NCI-H2171 treated with DMSO at 0.1 percent for 48 hours (cell line): ENCODE data around the gene KRTCAP2.
"Not testable (repeated sequence)": the region's sequence is repeated elsewhere in the genome, so short reads cannot be mapped to it uniquely, and the experiment has no call there.

Experiments
- DNase-seq: peaks from one replicate; lab custom pipeline; 2025; lab: John Stamatoyannopoulos, UW

The KRTCAP2 gene

DNA sequence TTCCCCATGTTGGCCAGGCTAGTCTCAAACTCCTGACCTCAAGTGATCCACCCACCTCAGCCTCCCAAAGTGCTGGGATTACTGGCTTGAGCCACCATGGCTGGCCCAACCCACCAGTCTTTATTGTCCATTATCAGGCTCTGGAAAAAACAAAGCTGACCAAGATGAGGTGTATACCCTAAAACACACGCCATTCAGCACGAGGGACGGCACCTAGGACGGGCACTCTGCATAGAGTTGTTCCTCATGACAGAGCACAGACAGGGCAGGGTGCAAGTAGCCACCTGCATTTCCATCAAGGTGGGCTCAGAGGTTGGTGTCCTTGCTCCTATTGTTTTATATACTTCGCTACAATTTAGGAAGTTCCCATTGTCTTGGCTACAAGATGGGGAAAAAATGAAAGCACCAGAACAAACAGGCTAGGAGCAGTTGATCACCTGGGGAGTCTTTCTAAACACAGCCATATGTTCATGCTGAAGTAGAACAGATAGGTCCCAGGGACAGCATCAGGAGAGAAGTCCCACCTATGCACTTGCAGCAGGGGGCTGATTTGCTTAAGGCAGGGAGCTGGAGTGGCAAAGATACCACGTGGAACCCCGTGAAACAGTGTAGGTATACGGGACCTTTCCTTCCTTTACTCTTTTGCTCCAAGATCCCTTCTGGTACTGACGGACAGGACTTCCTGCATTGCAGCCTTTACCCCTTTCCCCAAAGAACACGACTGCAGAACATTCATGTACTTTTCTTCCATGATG is 4.5 kb downstream of the KRTCAP2 start:
- DNase-seq = peak; percentile 42

DNA sequence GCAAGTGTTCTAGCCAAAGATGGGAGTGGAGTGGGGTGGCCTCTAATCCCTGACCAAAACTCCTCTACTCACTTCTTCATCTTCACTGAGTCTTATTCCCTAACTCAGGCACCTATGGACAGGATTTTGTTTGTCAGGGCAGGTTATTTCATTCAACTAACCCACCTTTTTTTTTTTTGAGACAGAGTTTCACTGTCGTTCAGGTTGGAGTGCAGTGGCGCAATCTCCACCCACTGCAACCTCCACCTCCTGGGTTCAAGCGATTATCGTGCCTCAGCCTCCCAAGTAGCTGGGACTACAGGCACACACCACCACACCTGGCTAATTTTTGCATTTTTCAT is 5.0 kb downstream of the KRTCAP2 start:
- DNase-seq = not testable (repeated sequence)

DNA sequence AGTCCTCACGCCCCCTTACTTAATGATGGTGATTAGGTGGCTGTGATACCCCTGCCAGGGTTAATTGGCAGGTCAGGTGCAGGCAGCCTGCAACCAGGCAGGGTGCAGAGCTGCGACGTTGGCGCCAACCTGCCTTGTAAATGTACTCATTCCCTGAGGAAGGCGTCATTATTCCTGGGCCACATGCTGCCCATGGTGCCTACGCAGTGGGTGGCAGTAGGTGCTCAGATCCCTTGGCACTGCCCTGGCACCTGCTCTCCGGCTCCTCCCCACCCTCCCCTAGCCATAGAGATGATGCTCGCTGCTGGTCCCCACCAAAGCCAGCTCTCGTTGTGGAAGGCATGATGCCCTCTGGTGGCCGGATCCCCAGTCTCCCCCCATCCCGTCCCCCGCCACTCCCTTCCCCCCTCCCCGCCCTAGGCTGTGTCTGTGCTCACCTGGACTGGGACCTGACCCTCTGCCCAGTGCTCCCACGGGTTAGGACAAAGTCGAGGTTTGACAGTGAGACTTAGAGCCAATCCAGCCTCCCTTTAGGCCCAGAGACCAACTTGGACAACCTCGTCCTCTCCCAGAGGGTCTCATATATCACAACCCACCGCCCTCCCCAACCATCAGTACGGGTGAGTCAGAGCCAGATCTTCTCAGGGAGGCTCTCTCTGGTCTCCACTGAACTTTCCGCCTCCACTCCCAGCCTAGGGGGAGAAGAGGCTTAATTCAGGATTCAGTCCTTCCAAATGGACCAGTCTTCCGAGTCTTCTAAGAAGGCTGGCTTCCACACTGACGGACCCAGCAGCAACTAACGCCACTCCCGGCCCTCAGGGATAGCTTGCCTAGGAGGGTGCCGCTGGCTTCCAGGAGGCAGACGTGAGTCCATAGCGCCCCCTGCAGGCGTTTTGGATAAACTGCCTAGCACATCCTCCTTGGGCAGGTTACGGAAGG is 5.7 kb downstream of the KRTCAP2 start:
- peak; percentile 87 for DNase-seq

DNA sequence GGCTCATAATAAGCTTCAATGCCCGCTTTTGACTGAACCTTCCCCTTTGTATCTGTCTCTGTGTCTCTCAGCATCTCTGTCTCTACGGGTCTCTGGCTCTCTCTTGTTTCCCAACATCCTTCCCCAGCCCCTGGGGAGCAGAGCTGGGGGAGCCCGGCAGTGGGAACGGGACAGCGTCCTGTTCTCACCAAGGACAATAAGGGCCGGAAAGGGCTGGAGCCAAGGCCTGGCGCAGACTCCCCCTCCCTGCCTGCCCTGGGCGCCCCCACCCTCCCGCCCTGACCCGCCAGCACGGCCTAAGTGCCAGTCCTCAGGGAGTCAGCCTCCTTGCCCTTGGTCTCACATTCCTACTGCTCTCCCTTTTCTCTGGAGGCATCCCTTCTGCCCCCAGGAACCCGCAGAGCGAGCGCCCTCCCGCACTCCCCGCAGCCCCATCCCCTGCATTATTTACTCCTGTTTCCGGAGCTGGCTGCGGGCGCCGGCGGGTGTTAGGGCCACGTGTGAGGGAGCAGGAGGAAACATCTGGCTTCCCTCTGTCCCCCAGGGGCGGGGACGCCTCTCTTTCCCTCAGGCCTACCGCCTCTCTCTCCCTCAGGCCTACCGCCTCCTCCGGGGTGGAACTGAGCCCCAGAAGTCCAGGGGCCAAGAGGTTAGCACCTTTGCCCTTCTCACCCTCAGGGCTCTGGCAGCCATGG is 6.5 kb downstream of the KRTCAP2 start:
- peak; percentile 75 for DNase-seq

DNA sequence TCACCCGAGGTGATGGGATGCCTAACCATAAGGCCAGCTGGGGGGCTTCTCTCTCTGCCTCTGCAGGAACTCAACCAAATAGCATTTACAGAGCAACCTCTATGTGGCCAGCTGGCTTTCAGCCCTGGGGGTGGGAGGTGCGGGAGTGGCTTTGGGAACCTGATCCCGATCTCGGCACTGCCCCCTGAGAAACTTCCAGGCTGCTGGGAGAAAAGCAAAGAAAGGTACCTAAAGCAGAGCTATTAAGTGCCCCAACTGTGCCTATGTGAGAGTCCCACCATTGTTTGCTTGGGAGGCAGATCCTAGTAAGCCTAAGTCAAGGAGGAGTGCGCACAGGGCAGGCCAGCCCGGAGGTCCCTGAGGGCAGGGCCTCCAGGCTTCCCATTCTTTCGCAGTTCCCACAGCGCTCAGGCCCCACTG is 7.0 kb downstream of the KRTCAP2 start:
- DNase-seq = no peak

DNA sequence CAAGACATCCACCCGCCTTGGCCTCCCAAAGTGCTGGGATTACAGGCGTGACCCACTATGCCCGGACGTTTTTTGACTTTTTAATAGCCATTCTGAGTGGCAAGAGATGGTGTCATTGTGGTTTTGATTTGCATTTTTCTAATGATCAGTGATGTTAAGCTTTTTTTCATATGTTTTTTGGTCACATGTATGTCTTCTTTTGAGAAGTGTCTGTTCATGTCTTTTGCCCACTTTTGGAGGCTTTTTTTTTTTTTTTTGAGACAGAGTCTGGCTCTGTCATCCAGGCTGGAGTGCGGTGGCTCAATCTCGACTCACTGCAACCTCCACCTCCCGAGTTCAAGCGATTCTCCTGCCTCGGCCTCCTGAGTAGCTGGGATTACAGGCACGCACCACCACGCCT is 8.5 kb downstream of the KRTCAP2 start:
- not testable (repeated sequence) for DNase-seq

DNA sequence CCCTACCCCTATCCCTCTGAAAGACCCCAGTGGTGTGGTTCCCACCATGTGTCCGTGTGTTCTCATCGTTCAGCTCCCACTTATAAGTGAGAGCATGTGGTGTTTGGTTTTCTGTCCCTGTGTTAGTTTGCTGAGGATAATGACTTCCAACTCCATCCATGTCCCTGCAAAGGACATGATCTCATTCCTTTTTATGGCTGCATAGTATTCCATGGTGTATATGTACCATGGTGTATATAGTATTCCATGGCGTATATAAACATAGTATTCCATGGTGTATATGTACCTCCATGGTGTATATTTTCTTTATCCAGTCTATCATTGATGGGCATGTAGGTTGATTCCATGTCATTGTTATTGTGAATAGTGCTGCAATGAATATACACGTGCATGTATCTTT is 9.3 kb downstream of the KRTCAP2 start:
- DNase-seq = not testable (repeated sequence)

DNA sequence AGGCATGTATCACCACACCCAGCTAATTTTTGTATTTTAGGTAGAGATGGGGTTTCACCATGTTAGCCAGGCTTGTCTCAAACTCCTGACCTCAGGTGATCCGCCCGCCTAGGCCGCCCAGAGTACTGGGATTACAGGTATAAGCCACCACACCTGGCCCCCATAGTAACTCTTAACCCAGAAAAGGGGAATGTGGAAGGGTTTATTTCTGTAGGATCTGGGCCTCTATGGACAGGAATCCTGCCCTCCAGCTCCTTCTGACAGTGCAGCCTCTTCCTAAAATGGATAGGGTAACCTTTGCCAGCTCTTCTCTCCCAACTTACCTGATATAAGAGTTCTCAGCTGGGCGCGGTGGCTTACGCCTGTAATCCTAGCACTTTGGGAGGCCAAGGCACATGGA is 10.5 kb downstream of the KRTCAP2 start:
- DNase-seq = not testable (repeated sequence)

DNA sequence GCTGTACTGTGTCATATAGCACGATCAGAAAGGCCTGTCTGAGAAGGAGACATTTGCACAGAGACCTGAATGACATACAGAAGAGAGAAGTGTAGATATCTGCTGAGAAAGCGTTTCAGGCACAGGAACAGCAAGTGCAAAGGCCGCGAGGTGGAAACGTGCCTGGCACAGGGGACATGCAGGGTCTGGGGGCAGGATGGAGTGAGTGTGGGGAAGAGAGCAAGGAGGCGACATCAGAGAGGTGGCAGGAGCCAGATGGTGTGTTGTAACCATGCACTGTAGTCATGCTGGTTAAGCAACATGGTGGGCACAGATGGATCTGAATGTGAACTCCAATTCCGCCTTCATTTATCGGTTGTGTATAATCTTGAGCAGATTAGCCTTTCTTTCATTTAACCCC is 13.0 kb downstream of the KRTCAP2 start:
- DNase-seq = no peak

DNA sequence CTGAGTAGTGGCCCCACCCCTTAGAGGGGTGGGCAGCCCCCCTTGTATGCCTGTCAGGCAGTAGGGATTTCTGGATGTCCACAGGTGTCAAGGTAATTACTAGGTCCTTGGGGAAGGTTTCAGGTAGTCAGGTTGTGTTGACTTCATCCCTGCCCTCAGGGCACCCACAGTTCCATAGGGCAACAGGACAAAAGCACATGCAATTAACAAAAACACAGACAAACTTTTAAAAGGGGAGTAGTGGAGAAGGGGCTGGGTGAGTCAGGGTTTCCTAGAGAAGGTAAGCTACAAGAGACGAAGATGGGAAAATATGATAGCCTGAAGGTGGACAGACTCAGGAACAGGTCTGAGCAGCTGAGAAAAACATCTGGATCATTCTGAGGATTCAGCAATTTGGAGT is 14.1 kb downstream of the KRTCAP2 start:
- DNase-seq = no peak

DNA sequence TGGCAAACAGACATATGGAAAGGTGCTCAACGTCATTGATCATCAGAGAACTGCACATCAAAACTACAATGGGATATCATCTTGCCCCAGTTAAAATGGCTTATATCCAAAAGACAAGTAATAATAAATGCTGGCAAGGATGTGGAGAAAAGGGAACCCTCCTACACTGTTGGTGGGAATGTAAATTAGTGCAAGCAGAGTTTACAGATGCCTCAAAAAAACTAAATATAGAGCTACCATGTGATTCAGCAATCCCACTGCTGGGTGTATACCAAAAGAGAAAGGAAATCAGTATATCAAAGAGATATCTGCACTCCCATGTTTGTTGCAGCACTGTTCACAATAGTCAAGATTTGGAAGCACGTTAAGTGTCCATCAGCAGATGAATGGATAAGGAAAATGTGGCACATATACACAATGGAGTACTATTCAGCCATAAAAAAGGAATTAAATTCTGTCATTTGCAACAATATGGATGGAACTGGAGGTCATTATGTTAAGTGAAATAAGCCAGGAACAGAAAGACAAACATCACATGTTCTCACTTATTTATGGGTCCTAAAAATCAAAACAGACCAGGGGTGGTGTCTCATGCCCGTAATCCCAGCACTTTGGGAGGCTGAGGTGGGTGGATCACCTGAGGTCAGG is 17.0 kb downstream of the KRTCAP2 start:
- DNase-seq = not testable (repeated sequence)

DNA sequence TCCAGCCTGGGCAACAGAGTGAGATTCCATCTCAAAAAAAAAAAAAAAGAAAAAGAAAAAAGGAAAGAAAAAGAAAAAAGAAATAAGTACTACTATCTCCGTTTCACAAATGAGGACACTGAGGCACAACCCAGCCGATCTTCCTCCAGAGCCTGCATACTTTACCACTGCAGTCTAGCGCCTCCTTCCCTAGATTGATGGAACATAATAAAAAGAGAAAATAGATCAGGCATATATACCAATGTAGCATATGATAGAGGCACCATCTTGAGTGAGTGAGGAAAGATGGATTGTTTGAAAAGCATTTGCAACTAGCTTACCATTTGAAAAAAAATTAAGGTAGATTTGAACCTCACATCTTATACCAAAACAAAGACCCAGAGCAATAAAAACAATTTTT is 27.6 kb downstream of the KRTCAP2 start:
- no peak for DNase-seq

DNA sequence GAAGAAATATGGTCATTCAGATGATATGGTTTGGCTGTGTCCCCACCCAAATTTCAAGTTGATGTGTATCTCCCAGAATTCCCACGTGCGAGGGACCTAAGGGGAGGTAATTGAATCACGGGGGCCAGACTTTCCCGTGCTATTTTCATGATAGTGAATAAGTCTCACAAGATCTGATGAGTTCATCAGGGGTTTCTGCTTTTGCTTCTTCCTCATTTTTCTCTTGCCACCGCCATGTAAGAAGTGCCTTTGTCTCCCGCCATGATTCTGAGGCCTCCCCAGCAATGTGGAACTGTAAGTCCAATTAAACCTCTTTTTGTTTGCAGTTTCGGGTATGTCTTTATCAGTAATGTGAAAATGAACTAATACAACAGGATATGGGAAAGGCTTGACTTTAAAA is 31.4 kb downstream of the KRTCAP2 start:
- DNase-seq = no peak

DNA sequence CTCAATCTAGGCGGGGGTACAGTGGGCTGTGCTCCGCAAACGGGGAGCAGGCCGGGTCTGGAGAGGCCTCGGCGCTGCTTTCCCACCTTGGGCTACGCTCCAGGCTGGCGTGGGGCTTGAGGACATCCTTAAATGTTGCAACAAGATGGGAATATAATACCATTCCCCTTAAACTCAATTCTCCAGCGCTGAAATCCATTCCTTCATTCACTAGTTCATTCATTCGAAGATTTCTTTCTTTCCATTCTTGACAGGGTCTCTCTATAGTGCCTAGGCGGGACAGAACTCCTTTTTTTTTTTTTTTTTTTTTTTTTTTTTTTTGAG is 32.5 kb downstream of the KRTCAP2 start:
- no peak for DNase-seq

DNA sequence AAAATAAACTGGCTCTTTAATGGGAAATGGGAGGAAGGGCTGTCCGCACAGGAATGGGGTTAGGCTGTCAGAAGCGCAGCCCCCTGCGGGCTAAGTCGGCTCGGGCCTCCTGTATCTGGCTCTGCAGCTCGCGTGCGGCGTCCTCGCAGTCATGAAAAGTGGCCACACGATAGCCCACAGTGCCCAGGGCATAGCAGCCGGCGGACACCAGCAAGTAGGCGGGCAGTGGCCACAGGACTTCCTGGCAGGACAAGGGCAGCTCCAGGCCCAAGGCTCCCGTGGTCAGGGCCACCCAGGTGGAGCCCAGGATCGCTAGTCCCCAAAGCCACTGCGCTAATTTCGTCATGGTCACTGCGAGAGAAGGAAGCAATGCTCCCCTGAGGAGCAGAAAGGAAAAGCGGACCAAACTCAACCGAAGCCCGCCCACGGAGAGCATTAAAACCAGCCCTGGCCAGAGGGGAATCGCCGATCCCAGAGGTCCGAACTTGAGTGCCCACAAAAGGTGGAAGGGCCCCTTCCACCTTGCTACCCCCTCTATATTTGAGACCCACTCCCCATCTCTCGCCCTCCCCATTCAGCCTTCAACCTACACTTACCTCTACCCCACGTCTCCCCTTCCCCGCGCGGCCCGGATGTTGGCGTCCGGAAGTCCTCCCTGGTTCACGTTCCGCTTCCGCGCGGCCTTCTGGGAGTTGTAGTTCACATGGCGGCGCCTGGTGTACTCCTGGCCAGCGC is 33.0 kb downstream of the KRTCAP2 start, which contains the start of gene DPM3:
Gene DPM3, minus strand, starts transcription at position 637 of the 735 bp plus-strand sequence. Its CDS starts 291 bp downstream, at position 346.
- peak; percentile 78 for DNase-seq

DNA sequence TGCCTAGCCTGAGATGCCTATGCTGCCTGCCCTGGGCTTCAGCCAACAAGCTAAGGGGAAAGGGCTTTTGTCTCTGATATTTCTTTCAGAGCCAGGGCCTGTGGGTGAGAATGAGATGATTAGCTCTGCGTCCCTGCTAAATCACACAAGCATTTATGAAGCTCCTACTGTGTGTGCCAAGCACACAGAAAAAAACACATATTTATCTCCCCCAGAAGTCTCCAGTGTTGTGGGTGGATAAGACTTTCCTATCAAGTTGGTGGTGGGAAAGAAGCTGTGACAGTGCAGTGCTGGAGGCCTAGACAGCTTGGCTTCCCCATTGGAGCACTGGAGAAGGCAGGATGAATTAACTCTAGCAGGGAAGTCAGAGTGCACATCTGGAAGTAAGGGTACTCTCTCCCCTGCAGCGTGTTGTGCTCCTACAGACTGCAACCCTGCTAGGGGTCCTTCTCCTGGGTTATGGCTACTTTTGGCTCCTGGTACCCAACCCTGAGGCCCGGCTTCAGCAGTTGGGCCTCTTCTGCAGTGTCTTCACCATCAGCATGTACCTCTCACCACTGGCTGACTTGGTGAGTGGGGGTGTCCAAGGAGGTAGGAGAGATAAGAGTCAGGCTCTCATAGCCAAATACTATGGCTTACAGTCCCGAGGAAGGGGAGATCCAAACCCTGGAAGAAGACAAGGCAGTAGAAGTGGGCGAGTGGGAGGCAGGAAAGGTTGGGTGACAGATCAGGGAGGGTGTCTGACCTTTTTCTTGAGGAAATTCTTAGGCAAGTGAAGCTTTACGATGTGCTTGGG is 35.8 kb downstream of the KRTCAP2 start:
- DNase-seq = no peak

DNA sequence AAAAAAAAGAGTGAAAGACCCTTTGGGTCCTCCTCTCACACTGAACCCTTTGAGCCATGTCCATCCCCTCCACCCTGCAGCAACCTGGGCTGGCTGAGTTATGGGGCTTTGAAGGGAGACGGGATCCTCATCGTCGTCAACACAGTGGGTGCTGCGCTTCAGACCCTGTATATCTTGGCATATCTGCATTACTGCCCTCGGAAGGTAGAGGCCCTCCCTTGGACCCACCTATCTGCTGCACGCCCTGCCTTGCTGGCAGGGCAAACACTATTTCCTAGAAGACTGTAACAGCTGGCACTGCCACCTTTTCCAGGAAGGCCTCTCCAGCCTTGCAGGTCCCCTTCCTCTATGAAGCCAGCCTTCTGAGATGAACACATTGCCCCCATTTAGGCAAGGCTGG is 36.4 kb downstream of the KRTCAP2 start:
- no peak for DNase-seq

DNA sequence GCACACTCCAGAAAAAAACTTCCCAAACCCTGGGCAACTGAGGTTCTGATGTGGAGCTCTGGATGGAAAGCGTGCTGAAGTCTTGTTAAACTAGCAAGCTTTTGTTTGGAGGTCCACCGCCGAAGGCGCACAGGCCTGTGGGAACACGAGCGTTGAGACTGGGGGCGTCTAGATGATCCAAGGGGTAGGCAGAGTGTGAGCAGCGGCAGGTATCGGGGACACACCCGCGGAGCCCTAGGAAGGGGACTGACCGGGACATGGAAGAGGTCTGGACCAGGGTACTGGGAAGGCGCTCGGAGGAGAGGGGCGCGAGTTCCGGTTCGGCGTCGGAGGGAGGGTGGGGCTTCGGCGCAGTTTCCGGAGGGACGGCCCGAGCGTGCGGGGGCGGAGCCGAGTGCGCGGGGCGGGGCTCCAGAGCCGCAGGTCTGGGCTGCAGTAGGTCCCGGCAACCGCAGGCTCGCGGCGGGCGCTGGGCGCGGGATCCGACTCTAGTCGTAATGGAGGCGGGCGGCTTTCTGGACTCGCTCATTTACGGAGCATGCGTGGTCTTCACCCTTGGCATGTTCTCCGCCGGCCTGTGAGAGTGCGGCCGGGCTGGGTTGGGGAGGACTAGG is 37.6 kb downstream of the KRTCAP2 start, which contains the start of gene SLC50A1:
Gene SLC50A1, plus strand, starts transcription at position 438 of the 614 bp plus-strand sequence. Its CDS starts 60 bp downstream, at position 498.
- DNase-seq = peak; percentile 93

DNA sequence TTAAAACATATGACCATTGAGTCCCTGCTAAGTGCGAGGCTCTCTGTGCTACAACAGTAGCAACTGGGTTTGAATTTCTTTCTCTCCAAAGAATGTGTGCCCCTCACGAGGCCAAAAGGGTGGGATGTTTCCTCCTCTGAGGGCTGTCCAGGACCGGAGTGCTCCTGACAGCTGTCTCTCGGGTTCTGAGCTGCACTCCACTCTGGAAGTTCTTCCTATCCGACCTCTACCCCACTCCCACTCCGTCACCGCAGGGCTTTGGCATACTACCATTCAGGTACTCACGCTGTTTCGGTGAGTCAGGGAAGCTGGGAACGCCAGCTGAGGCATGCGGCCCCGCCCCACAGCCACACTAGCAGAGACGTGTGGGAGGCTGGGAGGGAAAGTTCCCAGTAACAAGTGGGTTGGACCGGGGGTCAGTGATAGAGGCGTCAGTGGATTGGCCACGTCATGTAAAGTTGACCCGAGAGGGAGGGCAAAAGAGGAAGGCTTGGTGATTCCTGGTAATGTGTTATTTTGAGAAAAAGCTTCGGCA is 38.2 kb downstream of the KRTCAP2 start:
- DNase-seq = peak; percentile 39

DNA sequence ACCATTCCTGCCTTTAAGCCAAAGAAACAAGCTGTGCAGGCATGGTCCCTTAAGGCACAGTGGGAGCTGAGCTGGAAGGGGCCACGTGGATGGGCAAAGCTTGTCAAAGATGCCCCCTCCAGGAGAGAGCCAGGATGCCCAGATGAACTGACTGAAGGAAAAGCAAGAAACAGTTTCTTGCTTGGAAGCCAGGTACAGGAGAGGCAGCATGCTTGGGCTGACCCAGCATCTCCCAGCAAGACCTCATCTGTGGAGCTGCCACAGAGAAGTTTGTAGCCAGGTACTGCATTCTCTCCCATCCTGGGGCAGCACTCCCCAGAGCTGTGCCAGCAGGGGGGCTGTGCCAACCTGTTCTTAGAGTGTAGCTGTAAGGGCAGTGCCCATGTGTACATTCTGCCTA is 38.8 kb downstream of the KRTCAP2 start:
- no peak for DNase-seq
